Lung (tissue), 12 donors: Measurements from ENCODE around the gene EPHB2. TPM values are rescaled to one million over a fixed set of nuclear protein-coding genes. Genes with fewer than 3 reads are reported as not detected.
A peak's percentile ranks its signal among the peaks of the same experiment; 100 is the strongest.

ENCODE experiments used
- ATAC-seq: fragments of 200-7000 bp; cut with Tn5 transposase; one replicate; pipeline ENCODE4 v1.9.1; 2020; ENCODE audit warnings: moderate number of reproducible peaks; ENCODE audit not compliant: insufficient read depth, low FRiP score
- DNase-seq, 3 donors: peaks; one replicate each; pipeline ENCODE4 v3.0.0-alpha.2; 2013 to 2017
- H3K27ac ChIP-seq, 2 donors: one replicate each; pipeline ENCODE4 v1.5.1; 2013; ENCODE audit warnings: mild to moderate bottlenecking in 2 of 2, moderate library complexity in 2 of 2, control low read depth in 1 of 2, inconsistent platforms in 1 of 2, low read depth in 1 of 2, low read length in 1 of 2
- H3K27me3 ChIP-seq, 3 donors: one replicate each; pipeline ENCODE4 v1.5.1; 2013; ENCODE audit warnings: low read length in 2 of 3; ENCODE audit not compliant: control insufficient read depth in 3 of 3, insufficient read depth in 3 of 3
- H3K36me3 ChIP-seq, 4 donors: one replicate each; pipeline ENCODE4 v1.5.1; 2013; ENCODE audit warnings: low read length in 4 of 4, mild to moderate bottlenecking in 1 of 4, moderate library complexity in 1 of 4; ENCODE audit not compliant: control insufficient read depth in 4 of 4, insufficient read depth in 4 of 4
- H3K4me1 ChIP-seq, 5 donors: one replicate each; pipeline ENCODE4 v1.5.1; 2013; ENCODE audit warnings: low read length in 5 of 5, mild to moderate bottlenecking in 2 of 5, moderate library complexity in 1 of 5; ENCODE audit not compliant: control insufficient read depth in 5 of 5, insufficient read depth in 5 of 5
- H3K4me3 ChIP-seq: one replicate; pipeline ENCODE4 v1.5.1; 2013; ENCODE audit warnings: mild to moderate bottlenecking, control low read depth, moderate library complexity
- H3K9ac ChIP-seq, 2 donors: one replicate each; pipeline ENCODE4 v1.5.1; 2013; ENCODE audit warnings: low read length in 2 of 2, control low read depth in 1 of 2; ENCODE audit not compliant: insufficient read depth in 1 of 2
- H3K9me3 ChIP-seq, 4 donors: one replicate each; pipeline ENCODE4 v1.5.1; 2013; ENCODE audit warnings: low read length in 3 of 4, mild to moderate bottlenecking in 1 of 4, moderate library complexity in 1 of 4; ENCODE audit not compliant: control insufficient read depth in 4 of 4, insufficient read depth in 3 of 4
- WGBS, 2 donors: extraction: QIAGEN DNeasy Blood & Tissue Kit; methylation state at CpG; one replicate each; pipeline ENCODE4 v1.1.7; 2013; 5-methylcytosine and 5-hydroxymethylcytosine counted together
- polyA plus RNA-seq, 2 donors: library from polyadenylated mRNA; stranded (reverse); fragments of 200-250 nt; gene quantifications; one replicate each; pipeline ENCODE4 v1.2.1, GENCODE V29; 2013
- total RNA-seq, 2 donors: library from RNA; depleted of rRNA in 1 of 2; stranded (reverse); fragments of >200 nt in 1 of 2; gene quantifications; one replicate each; pipeline ENCODE4 v1.2.1, GENCODE V29; 2014 to 2021
- TF ChIP-seq, protein P1 (sequence below): IDR thresholded peaks from 2 replicates; pipeline ENCODE4 v1.5.1; 2012; ENCODE audit warnings: mild to moderate bottlenecking; ENCODE audit errors: control extremely low read depth, extremely low read depth
- donor health status: control.
- donor health status: control.
- donor health status: Bipolar disorder and iron deficiency.
- donor health status: healthy.
- donor health status: DM: yes; HTN: yes; CAD: no.

Gene EPHB2
- total and polyA plus RNA-seq, 4 donors, result 1.2 to 8.5 (median 5.8) TPM

DNA sequence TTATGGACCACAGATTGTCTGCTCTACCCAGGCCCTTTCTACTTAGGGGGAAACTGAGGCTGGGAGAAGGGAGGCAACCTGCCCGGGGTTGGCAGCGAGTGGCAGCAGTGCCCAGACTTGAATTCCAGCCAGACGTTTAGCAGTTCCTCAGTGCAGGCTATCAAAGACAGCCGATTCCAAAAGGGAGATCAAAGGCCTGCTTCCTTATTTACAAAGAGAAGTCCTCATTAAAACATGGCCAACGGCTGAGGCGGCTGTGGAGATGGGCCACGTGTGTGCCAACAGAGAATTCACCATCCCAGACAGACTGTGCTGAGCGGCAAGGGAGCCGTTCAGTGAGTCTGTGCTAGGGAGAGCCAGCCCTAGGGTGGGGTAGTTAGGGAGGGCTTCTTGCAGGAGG, 29.9 kb upstream of the EPHB2 start:
- no peak for ATAC-seq
- Histone ChIP-seq H3K27me3 (no peaks in the 10 kb centered on the region), H3K4me1 (peaks cover 0 to 10% (median 3%) of the 10 kb centered on the region in 5 donors), H3K4me3 (no peak overlapping the region), H3K27ac (no peak overlapping the region), H3K36me3 (no peaks in the 10 kb centered on the region), H3K9ac (no peak overlapping the region), H3K9me3 (no peaks in the 10 kb centered on the region)
- 51 to 59% methylated on average over 9 of the region's 9 CpGs for WGBS, 2 donors
- peak in 2 of 3 donors; percentile 28 to 35 for DNase-seq
- TF ChIP-seq, protein P1, sequence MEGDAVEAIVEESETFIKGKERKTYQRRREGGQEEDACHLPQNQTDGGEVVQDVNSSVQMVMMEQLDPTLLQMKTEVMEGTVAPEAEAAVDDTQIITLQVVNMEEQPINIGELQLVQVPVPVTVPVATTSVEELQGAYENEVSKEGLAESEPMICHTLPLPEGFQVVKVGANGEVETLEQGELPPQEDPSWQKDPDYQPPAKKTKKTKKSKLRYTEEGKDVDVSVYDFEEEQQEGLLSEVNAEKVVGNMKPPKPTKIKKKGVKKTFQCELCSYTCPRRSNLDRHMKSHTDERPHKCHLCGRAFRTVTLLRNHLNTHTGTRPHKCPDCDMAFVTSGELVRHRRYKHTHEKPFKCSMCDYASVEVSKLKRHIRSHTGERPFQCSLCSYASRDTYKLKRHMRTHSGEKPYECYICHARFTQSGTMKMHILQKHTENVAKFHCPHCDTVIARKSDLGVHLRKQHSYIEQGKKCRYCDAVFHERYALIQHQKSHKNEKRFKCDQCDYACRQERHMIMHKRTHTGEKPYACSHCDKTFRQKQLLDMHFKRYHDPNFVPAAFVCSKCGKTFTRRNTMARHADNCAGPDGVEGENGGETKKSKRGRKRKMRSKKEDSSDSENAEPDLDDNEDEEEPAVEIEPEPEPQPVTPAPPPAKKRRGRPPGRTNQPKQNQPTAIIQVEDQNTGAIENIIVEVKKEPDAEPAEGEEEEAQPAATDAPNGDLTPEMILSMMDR, result no peak

DNA sequence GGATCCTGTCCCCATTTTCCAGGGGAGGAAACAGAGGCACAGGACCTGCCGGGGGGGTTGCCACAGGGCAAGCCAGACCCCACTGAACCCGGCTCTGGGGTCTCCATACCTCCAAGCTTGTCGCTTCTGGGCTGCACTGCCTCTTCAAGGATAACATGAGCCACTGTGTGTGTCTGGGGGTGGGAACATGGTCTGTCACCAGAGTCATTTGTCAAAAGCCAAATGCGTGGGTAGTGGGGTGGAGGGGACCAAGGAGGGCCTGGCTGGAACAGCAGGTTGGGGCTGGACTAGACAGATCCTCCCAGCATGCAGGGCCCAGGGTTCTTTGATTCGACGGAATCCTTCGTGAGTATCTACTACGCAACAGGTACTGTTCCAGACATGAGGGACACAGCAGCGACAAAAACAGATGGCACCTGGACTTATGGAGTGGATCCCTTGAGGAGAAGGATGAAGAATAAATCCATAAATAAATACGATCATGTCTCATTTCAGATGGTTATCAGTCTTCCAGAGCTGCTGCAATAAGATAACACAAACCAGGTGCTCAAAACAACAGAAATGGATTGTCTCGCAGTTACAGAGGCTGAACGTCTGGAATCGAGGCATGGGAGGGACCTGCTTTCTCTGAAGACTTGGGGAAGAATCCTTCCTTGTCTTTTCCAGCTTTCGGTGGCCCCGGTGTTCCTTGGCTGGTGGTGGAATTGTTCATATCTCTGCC, 28.9 kb upstream of the EPHB2 start:
- WGBS, 2 donors, result 82 to 85% methylated on average over 15 of the region's 15 CpGs
- Histone ChIP-seq H3K4me1 (peaks cover 0 to 13% (median 3%) of the 10 kb centered on the region in 5 donors), H3K9me3 (no peaks in the 10 kb centered on the region), H3K27me3 (no peaks in the 10 kb centered on the region), H3K9ac (no peak overlapping the region), H3K36me3 (no peaks in the 10 kb centered on the region), H3K4me3 (no peak overlapping the region), H3K27ac (no peak overlapping the region)
- TF ChIP-seq, protein P1, result no peak
- ATAC-seq (no peak), DNase-seq (no peak)

DNA sequence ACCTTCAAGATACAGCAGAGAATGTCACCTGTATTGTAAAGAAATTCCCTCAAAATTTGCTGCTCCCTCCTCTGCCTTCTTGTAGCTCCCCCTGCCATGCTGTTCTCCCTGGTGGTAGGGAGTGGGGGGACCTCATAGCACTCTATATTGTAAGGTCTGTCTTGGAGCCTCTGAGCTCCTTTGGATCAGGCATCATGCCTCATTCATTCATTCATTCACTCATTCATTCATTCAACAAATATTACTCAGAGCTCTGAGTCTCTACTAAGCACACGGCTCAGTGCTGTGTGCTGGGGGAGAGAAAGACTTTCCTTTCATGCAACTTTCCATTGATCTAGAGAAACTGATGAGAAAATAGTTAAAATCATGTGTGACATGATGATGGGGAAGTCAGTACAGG, 27.1 kb upstream of the EPHB2 start:
- ATAC-seq (no peak), DNase-seq (no peak)
- Histone ChIP-seq H3K36me3 (no peaks in the 10 kb centered on the region), H3K4me3 (no peak overlapping the region), H3K27me3 (no peaks in the 10 kb centered on the region), H3K9ac (no peak overlapping the region), H3K4me1 (peaks cover 0 to 13% (median 0%) of the 10 kb centered on the region in 5 donors), H3K9me3 (no peaks in the 10 kb centered on the region), H3K27ac (no peak overlapping the region)
- 80 to 86% methylated on average over 1 of the region's 1 CpG for WGBS, 2 donors
- TF ChIP-seq, protein P1, result no peak
